OCI-M2 (cell line): ENCODE results near the gene PCSK6.
"Not testable (repeated sequence)": the region's sequence is repeated elsewhere in the genome, so short reads cannot be mapped to it uniquely, and the experiment has no call there.

Experiments
- DNase-seq: peaks from one replicate; lab custom pipeline; 2025; ENCODE audit not compliant: unreplicated experiment; lab: John Stamatoyannopoulos, UW

The PCSK6 gene

GRCh38 chr15:101381671-101382212, 107.8 kb downstream of the PCSK6 start:
- DNase-seq = no peak

- no peak for DNase-seq
Observed at GRCh38 chr15:101380146-101380545, 109.4 kb downstream of the PCSK6 start.

GRCh38 chr15:101379647-101380046, 109.9 kb downstream of the PCSK6 start:
- no peak for DNase-seq

GRCh38 chr15:101378879-101379278, 110.6 kb downstream of the PCSK6 start:
- no peak for DNase-seq

DNA sequence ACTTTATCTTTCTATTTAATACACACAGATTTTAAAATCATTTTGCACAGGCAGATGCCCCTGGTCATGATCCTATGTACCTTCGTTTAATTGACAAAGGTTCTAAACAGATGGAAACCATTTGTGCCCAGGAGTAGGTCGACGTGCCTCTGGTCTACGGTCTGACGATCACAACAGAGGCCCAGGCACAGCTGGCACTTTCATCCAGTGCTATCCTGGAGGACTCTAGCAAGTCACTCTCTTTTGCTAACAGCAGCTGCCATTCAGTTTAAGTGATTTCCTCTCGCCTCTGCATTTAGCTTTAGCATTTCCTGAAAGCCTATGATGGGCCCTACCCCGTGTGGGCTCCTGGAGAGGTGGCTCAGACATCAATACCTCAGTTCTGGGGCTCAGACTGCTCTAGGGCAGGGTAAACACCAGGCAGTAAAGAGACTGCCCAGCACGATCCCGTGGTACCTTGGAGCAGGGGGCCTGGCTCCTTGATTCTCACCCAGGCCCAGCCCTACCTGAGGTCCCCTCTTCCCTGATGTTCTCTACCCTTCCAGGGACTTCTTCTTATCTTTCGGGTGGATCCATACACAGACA, 111.2 kb downstream of the PCSK6 start:
- DNase-seq = no peak

- no peak for DNase-seq
Observed at GRCh38 chr15:101376615-101377395, 112.7 kb downstream of the PCSK6 start.

DNA sequence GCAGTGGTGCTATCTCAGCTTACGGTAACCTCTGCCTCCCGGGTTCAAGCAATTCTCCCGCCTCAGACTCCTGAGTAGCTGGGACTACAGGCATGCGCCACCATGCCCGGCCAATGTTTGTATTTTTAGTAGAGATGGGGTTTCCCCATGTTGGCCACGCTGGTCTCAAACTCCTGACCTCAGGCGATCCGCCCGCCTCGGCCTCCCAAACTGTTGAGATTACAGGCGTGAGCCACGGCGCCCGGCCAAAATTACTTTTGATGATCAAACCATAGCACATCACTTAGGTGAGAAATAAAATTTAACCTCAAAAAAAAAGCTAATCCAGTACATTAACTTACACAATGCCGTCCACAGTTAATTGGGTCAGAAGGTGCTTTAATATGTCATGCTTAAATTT, 114.5 kb downstream of the PCSK6 start:
- not testable (repeated sequence) for DNase-seq

DNA sequence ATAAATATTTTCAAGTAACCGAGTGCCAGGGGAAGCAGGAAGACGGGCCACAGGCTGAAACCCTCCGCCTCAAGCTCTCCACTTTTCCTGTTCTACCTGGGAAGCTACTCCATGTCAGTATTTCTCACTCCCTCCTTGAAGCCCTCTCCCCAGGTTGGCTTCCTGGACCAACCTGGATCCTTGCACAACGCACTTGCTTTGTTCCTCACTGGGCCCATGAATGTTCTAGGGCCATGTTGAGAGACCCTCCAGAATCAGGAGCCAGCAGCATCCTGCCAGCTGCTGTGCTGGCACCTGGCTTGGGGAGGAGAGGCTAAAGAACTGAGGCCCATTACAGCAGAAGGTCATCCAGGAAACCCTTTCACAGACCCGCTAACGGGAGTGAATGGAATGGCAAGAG, 115.2 kb downstream of the PCSK6 start:
- no peak for DNase-seq

DNA sequence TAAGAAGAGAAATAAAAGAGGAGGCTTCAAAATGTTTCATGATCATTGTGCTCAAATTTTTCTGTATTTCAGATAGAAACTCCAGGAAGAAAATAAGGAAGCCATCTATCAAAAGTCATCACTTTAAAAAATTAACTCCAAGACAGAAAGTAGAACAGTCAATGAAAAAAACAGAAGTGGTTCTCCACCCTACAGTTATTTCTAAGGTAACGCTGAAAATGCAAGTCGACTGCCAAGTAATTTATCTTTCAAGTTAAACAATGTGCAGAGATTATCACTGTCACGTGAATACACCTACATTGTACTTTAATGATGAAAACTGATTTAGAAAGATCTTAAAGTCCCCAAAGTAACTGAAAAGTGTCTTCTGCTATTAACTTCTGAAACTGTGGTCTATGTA, 115.9 kb downstream of the PCSK6 start:
- DNase-seq = no peak

DNA sequence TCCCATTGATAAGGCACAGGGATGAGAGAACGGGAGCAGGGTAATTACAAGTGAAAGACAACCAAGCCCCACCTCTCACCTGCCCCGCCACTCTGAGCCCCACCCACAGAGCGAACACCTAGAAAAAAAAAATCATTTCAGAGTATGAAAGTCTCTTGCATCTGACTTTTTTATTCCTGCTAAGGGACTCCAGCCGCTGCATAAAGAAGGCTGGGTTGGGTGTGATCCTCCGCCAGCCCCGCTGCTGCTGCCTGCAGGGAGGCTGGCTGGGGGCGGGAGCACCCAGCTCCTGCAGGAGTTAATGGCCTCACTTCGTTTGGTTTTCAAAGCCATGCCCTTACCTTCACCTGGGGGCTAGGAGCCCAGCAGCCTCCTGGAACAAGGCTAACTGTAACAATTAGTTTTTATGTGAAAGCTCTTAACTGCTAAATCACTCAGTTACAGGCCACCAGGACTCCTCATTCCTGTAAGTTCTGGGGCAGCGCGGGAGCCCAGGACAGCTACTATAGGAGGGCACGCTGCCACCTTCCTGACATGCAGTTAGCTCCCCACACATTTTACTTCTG, 116.5 kb downstream of the PCSK6 start:
- no peak for DNase-seq

DNA sequence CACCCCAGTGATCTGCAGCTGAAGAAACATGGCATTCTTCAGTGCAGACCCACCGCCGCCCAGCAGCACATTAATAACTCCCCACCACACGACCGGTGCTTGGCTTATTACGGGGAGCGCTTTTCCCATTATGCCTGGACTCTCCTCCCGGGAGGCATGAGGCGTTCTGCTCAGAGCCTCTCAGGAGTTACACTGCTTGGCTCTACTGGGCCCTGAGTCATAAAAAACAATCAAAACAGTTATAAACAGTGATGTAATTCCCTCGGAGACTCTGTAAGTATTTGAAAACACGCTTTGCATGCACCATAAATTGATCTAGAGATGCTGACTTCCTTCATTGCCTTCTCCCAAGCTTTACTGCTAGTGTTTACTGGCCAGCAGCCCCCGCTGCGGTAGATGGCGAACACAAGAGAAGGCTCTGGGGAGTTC, 117.3 kb downstream of the PCSK6 start:
- no peak for DNase-seq

DNA sequence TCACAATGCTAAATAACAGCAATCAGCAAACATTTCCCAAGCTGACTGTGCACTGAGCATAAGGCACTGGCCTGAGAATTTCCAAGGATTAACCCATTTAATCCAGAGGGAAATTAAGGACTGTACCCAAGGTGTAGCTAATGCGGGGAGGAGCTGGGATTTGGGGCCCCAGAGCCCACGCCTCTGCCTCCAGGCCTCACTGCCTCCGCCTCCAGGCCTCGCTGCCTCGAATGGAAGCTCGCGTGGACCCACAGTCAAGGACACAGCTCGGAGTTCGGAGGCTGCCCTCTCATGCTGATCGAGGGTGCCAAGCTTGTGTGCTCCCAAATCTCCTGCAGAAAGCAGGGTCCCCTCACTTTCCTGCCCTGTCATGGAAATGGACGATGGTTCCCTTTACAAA, 118.0 kb downstream of the PCSK6 start:
- no peak for DNase-seq

GRCh38 chr15:101371081-101371480, 118.4 kb downstream of the PCSK6 start:
- no peak for DNase-seq

DNA sequence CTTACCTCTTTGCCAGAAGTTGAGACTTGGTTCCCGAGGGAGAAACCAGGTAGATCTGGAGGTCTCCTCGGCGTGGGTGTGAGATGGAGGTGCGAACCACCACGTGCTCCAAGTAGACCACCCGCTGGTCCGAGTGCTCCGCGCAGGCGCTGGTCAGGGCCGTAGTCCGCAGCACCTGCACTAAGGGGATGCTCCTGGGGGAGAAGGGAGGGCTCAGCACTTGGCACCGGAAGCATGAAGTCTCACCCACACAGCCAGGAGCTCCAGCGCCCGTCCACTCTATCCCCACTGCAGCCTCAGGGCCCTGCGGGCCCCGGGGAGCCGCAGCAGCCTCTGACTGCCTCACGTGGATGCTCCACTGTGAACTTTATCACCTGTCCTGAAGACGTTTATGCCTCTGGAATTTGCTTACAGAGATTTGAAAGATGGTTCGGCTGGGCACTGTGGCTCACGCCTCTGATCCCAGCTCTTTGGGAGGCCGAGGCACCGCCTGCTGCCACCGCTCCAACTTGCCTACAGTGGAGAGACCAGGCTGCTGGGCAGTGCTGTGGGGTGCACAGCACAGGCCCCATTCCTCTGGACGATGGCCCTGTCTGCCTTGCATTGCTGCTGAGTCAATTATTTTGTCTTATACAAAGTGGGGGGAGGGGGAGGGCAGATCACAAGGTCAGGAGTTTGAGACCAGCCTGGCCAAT, 119.0 kb downstream of the PCSK6 start:
- DNase-seq = no peak

DNA sequence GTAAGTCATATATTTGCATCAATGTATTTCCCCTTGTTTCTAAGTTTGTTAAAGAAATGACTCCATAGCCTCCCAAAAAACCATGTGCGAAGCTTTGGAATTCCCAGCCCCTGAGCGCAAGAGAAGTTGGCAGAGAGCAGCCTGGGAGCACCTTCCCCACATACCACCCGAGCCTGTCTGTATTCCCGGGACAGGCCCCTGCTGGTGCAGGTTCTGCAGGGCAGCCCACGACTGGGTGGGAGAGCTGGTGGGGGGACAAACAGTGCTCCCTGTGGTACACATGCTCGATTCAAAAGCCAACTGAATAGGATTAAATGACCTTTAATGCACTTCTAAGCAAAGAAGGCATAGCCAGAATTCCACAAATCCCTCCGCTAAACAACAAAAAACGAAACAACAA, 119.8 kb downstream of the PCSK6 start:
- no peak for DNase-seq

- DNase-seq = no peak
Observed at GRCh38 chr15:101368861-101369642, 120.5 kb downstream of the PCSK6 start.

- no peak for DNase-seq
Observed at GRCh38 chr15:101368086-101368780, 121.3 kb downstream of the PCSK6 start.

GRCh38 chr15:101366853-101367252, 122.7 kb downstream of the PCSK6 start:
- DNase-seq = no peak

GRCh38 chr15:101362986-101363566, 126.4 kb downstream of the PCSK6 start:
- DNase-seq = no peak

GRCh38 chr15:101362359-101362758, 127.1 kb downstream of the PCSK6 start:
- DNase-seq = no peak
